Dendritic cell treated with granulocyte-macrophage colony-stimulating factor and Interleukin-4, amounts not matched to agents 40 ng/mL and 50 ng/mL, for 4 days (primary cell): ENCODE data around the gene DOCK10.
"Not testable (repeated sequence)": the region's sequence is repeated elsewhere in the genome, so short reads cannot be mapped to it uniquely, and the experiment has no call there.

Experiments
- H3K27ac Mint-ChIP-seq: one replicate; pipeline ENCODE4 v1.8.0; 2022; ENCODE audit warnings: mild to moderate bottlenecking, mixed read lengths
- H3K27me3 Mint-ChIP-seq: one replicate; pipeline ENCODE4 v1.8.0; 2022; ENCODE audit warnings: mild to moderate bottlenecking, mixed read lengths
- H3K36me3 Mint-ChIP-seq: one replicate; pipeline ENCODE4 v1.8.0; 2022; ENCODE audit warnings: low read depth, mixed read lengths
- H3K4me1 Mint-ChIP-seq: one replicate; pipeline ENCODE4 v1.8.0; 2022; ENCODE audit warnings: low read depth, mixed read lengths
- H3K4me3 Mint-ChIP-seq: one replicate; pipeline ENCODE4 v1.8.0; 2022; ENCODE audit warnings: mild to moderate bottlenecking, moderate library complexity, mixed read lengths
- H3K9me3 Mint-ChIP-seq: one replicate; pipeline ENCODE4 v1.8.0; 2022; ENCODE audit warnings: mixed read lengths
- intact Hi-C: fragments of 100-400 bp; cut with micrococcal nuclease; formaldehyde crosslinking; loops from one replicate; pipeline ENCODE4 v1.15.0; 2022

The DOCK10 gene

DNA sequence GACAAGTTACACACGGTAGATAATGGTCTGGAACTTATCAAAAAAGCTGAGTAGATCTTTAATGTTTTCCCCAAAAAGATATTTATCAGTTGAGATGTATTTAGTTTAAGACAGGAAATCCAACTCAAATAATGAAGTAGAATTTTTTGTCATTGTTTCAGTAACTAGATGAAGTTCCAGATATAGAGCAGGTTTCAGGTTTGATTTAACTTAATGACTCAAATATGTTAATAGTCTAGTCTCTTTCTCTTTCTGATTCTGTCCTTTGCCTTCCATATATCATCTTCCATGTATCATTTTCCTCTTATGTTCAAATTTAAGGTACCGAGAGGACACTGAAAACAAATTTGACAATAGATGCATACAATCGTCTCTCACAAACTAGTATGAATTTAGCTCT, 23.6 kb upstream of the DOCK10 start:
- peaks cover 25% of the 10 kb centered on the region for H3K4me1 Mint-ChIP-seq
- peaks cover 15% of the 10 kb centered on the region for H3K36me3 Mint-ChIP-seq
- H3K27me3 Mint-ChIP-seq = no peaks in the 10 kb centered on the region
- intact Hi-C loops = no loop called here
- peaks cover 40% of the 10 kb centered on the region for H3K9me3 Mint-ChIP-seq
- H3K27ac Mint-ChIP-seq = no peak overlapping the region
- H3K4me3 Mint-ChIP-seq = no peak overlapping the region

DNA sequence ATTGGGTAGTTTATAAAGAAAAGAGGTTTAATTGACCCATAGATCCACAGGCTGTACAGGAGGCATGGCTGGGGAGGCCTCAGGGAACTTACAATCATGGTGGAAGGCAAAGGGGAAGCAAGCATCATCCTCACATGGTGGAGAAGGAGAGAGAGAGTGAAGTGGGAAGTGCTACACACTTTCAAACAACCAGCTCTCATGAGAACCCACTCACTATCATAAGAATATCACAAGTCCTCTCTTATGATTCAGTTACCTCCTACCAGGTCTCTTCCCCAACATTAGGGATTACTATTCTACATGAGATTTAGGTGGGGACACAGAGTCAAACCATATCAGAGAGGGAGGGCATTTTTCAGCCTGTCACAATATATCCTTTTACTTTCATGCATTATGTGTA, 22.7 kb upstream of the DOCK10 start:
- H3K36me3 Mint-ChIP-seq = peaks cover 15% of the 10 kb centered on the region
- no peak overlapping the region for H3K4me3 Mint-ChIP-seq
- no peak overlapping the region for H3K27ac Mint-ChIP-seq
- intact Hi-C loops = no loop called here
- H3K27me3 Mint-ChIP-seq = no peaks in the 10 kb centered on the region
- H3K9me3 Mint-ChIP-seq = peaks cover 40% of the 10 kb centered on the region
- H3K4me1 Mint-ChIP-seq = peaks cover 16% of the 10 kb centered on the region

DNA sequence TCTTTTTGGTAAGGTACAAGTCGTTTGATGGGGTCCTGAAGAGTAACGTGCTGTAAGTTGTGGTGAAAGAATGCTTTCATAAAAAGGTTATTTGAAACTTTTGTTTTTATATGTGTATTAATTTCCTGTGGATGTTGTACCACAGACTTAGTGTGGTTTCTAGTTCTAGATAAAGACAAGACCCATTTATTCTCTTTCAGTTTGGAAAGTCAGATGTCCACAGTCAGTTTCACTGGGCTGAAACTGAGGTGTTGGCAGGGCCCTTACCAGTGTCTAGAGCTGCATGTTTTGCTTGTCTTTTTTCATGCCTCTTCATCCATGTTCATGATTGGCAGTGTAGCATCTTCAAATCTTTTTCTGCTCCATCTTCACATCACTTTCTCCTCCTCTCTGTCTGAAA, 22.1 kb upstream of the DOCK10 start:
- Mint-ChIP-seq H3K4me1 (peaks cover 12% of the 10 kb centered on the region), H3K4me3 (no peak overlapping the region), H3K36me3 (peaks cover 15% of the 10 kb centered on the region), H3K27me3 (no peaks in the 10 kb centered on the region), H3K9me3 (peaks cover 40% of the 10 kb centered on the region), H3K27ac (no peak overlapping the region)
- intact Hi-C loops = no loop called here

DNA sequence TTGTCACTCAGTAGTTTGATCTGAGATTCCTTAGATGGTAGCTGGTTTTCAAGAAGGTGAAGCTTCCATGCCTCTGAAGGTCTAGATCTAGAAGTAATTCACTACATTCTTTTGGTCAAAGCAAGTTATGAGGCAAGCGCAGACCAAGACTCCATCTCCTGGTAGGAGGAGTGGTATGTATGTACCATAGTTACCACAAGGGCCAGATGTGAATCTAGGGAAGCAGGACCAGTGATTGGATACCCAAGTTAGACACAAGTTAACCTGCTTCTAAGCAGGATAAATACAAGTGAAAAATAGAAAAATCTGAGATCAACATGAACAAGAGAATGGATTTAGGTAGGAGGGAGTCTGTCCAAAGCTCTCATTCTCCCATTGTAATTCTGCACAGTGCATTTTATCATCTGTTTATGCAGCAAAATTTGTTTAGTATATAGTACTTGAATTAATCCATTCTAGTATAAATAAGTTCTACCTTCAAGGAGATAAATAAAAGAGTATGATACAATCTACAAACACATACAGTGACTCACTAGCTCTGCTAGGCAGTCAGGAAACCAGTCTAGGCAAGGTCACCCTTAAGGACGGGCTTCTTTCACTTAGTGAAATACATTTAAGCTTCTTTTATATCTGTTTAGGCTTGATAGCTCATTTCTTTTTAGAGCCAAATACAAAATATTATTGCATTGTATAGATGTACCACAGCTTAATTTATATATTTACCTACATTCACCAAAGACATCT, 14.2 kb upstream of the DOCK10 start:
- no peaks in the 10 kb centered on the region for H3K9me3 Mint-ChIP-seq
- no peaks in the 10 kb centered on the region for H3K36me3 Mint-ChIP-seq
- H3K27me3 Mint-ChIP-seq = no peaks in the 10 kb centered on the region
- no peak overlapping the region for H3K27ac Mint-ChIP-seq
- H3K4me1 Mint-ChIP-seq = peaks cover 12% of the 10 kb centered on the region
- intact Hi-C loops = no loop called here
- H3K4me3 Mint-ChIP-seq = no peak overlapping the region

DNA sequence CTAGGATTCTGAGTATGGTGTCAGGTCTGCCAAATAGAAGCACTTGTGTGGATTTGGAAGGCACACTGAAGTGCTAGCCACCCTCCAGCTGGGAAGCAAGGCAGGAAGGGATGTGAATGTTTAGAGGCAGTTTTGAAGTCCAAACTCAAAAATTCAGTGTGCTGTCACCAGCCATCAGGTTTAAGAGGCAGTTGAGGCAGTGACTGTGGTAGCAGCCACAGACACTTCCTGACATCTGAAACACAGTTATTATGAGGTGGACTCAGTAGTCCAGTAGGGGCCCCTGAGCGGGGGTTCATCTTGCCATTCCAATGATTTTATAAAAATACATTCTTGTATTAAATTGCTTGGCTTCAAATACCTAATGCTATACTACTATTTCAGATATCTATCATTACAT, 13.4 kb upstream of the DOCK10 start:
- Mint-ChIP-seq H3K36me3 (no peaks in the 10 kb centered on the region), H3K27ac (no peak overlapping the region), H3K4me1 (peaks cover 19% of the 10 kb centered on the region), H3K9me3 (no peaks in the 10 kb centered on the region), H3K4me3 (no peak overlapping the region), H3K27me3 (no peaks in the 10 kb centered on the region)
- intact Hi-C loops = no loop called here

DNA sequence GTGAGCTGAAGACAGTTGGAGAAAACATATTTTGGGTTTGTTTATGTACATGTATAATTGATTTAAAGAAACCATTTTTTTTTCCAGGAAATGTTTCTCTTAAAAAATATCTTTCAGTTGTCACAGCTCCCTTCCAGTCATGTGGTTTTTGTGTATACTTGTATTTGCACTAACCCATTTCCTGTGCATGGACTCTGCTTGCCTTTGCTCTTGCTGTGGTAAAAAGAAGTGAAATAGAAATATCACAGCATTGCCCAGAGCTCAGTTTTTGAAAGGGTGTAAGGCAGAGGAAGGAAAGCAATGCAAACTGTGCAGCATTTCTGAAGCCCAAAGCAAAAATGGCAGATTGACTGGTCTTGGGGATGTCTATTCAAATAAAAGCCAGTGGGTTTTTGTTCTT, 10.4 kb upstream of the DOCK10 start:
- Mint-ChIP-seq H3K4me3 (no peak overlapping the region), H3K9me3 (no peaks in the 10 kb centered on the region), H3K36me3 (no peaks in the 10 kb centered on the region), H3K4me1 (peaks cover 19% of the 10 kb centered on the region), H3K27me3 (peaks cover under 1% of the 10 kb centered on the region), H3K27ac (no peak overlapping the region)
- intact Hi-C loops = no loop called here

DNA sequence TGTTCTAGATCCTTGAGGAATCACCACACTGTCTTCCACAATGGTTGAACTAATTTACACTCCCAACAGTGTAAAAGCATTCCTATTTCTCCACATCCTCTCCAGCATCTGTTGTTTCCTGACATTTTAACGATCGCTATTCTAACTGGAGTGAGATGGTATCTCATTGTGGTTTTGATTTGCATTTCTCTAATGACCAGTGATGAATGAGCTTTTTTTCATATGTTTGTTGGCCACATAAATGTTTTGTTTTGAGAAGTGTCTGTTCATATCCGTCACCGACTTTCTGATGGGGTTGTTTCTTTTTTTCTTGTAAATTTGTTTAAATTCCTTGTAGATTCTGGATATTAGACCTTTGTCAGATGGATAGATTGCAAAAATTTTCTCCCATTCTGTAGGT, 5.2 kb upstream of the DOCK10 start:
- H3K36me3 Mint-ChIP-seq, H3K4me3 Mint-ChIP-seq, H3K9me3 Mint-ChIP-seq, intact Hi-C loops, H3K27ac Mint-ChIP-seq: not testable (repeated sequence)
- H3K4me1 Mint-ChIP-seq = peaks cover 19% of the 10 kb centered on the region
- H3K27me3 Mint-ChIP-seq = peaks cover 19% of the 10 kb centered on the region

DNA sequence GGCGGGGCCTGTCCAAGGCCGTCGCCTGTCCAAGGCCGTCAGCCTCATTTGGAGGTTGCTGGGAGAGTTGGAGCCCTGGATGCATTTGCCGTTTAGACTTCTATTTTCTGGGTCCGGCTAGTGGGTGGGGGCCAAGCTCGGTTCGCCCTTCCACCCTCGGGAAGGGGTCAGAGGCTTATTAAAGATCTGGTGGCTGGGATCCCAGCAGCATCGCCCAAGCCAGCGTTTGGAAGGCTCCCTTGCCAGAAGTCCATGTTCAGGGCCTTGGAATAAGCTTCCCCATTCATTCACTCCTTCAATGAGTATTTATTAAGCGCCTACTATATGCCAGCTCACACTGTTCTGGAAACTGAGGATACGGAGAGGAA, 516 bp upstream of the DOCK10 start:
- no peaks in the 10 kb centered on the region for H3K9me3 Mint-ChIP-seq
- H3K27me3 Mint-ChIP-seq = peaks cover 19% of the 10 kb centered on the region
- H3K4me1 Mint-ChIP-seq = peaks cover 44% of the 10 kb centered on the region
- H3K27ac Mint-ChIP-seq = peak overlapping the region; percentile 98
- peak overlapping the region; percentile 88 for H3K4me3 Mint-ChIP-seq
- intact Hi-C loops = loop anchor here (5.0 kb wide), 2 partner anchors 35 to 70 kb away; no protein-coding TSS in a partner anchor
- peaks cover 43% of the 10 kb centered on the region for H3K36me3 Mint-ChIP-seq

DNA sequence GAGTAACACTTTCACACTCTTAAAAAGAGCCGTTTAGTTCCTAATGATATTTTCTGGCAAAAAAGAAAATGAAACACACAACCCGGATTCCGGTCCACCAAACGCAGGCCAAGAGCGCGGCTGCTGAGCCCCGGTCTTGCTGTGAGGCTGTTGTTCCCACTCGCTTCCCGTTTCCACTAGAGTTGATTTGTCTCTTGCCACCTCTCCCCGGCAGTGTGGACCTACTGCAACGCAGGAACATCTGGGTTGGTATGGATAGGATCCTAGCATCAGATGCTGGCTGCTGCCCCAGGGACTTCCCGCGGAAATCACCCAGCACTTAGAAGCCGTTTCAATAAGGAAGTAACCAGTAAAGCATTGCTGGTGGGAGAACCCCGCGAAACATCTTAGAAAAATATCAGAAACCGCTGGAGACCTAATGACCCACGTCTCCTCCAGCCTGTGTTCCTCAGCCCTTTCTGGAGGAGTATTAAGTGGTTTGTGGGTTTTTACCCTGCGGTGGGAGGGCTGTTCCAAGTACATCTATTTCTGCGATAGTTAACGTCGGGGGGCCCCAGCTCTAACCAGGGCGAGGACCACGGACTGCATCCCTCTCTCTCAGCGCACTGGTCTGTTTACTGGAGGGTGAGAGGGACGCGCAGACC, 939 bp downstream of the DOCK10 start:
- H3K27ac Mint-ChIP-seq = peak overlapping the region; percentile 98
- intact Hi-C loops = loop anchor here (5.0 kb wide), 2 partner anchors 34 to 71 kb away; no protein-coding TSS in a partner anchor
- H3K4me3 Mint-ChIP-seq = peak overlapping the region; percentile 88
- peaks cover 55% of the 10 kb centered on the region for H3K36me3 Mint-ChIP-seq
- no peaks in the 10 kb centered on the region for H3K9me3 Mint-ChIP-seq
- peaks cover 56% of the 10 kb centered on the region for H3K4me1 Mint-ChIP-seq
- peaks cover 13% of the 10 kb centered on the region for H3K27me3 Mint-ChIP-seq

DNA sequence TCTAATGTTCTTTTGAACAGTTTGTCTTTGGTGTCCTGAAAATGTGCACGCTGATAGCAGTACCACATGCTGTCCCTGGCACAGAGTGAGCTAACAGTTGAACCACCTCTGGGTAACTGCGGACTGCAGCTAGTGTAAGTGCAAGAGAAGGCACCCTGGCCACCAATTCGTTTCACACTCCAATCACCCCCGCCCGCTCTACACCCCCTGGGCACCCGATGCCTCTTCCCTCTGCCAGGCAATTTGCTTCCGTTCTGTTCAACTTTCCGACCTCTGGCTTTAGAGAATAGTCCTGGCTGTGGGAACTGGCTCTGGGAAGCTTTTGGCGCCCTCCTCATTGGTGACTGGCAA, 1.4 kb downstream of the DOCK10 start:
- peaks cover 59% of the 10 kb centered on the region for H3K36me3 Mint-ChIP-seq
- H3K9me3 Mint-ChIP-seq = no peaks in the 10 kb centered on the region
- peak overlapping the region; percentile 88 for H3K4me3 Mint-ChIP-seq
- intact Hi-C loops = loop anchor here (5.0 kb wide), 2 partner anchors 34 to 71 kb away; no protein-coding TSS in a partner anchor
- H3K27me3 Mint-ChIP-seq = peaks cover 9% of the 10 kb centered on the region
- peaks cover 56% of the 10 kb centered on the region for H3K4me1 Mint-ChIP-seq
- peak overlapping the region; percentile 98 for H3K27ac Mint-ChIP-seq

DNA sequence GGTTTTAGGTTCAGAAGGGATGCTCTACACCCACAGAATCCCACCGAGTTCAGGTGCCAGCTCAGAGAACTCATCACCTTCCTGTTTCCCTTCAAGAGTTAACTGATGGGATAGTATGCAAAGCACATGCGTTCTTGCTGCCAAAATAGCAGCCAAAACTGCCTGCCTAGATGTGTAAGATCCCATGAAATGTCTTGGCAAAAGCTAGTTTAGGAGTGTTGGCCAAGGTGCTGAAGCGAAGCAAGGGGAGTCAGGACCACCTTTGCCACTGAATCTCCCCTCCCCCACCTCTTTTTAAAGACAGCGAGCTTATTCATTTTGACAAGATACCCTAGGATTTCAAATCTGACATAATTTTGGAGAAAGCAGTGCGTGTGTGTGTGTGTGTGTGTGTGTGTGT, 2.1 kb downstream of the DOCK10 start:
- Mint-ChIP-seq H3K36me3 (peaks cover 62% of the 10 kb centered on the region), H3K27ac (peak overlapping the region; percentile 98), H3K9me3 (no peaks in the 10 kb centered on the region), H3K4me3 (peak overlapping the region; percentile 88), H3K4me1 (peaks cover 60% of the 10 kb centered on the region), H3K27me3 (peaks cover 9% of the 10 kb centered on the region)
- intact Hi-C loops = loop anchor here (5.0 kb wide), 2 partner anchors 33 to 72 kb away; no protein-coding TSS in a partner anchor

DNA sequence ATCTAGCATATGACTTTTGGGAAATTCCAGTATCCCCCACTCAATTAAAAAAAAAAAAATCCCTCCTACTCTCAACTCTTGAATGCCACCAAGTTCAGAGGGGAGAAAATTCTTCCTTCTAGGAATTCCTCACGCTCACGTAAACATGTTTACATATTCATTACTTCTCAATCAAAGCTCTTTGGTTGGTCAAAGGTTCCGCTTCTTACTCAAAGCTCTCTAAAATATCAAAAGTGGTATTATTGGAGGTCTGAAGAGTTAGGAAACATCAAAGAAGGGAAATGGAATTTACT, 4.1 kb downstream of the DOCK10 start:
- H3K4me1 Mint-ChIP-seq = peaks cover 78% of the 10 kb centered on the region
- H3K27me3 Mint-ChIP-seq = peaks cover 3% of the 10 kb centered on the region
- peak overlapping the region; percentile 39 for H3K4me3 Mint-ChIP-seq
- intact Hi-C loops = no loop called here
- H3K36me3 Mint-ChIP-seq = peaks cover 81% of the 10 kb centered on the region
- H3K27ac Mint-ChIP-seq = no peak overlapping the region
- H3K9me3 Mint-ChIP-seq = no peaks in the 10 kb centered on the region

DNA sequence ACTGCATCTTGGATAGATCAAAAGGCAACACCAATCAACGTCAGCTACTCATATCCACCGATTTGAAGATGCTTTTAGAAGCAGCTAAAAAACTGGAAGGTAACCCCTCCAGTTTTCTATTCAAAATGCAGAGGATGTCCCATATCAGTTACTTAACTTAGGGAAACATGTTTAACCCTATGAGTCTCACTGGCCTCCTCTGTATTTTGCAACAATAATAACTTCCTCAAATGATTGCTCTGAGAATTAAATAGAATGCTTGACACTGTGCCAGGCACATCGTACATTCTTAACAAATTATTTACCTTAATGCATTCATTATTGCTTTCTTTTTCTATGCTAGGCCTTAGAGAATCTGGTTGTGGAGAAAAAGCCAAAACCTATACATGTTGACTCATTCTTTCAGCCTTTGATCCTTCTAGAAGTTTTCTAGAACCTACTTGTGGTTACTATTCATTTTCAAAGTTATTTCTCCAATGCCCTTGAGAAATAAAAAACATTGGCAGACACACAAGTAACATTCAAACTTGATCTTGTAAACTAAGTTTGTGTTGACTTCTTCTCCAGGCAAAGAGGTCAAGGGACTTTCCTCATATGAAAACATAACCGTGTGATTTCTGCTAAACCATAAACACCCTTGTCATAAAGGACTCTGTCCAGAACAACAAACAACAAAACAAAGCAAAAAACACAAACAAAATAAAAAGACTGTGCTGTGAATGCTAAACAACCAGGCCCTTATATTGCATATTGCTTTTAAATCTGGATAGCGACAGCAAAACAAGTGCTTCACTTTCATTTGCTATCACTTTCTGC, 4.6 kb downstream of the DOCK10 start:
- Mint-ChIP-seq H3K9me3 (no peaks in the 10 kb centered on the region), H3K4me3 (peak overlapping the region; percentile 45), H3K27me3 (no peaks in the 10 kb centered on the region), H3K4me1 (peaks cover 74% of the 10 kb centered on the region), H3K27ac (peak overlapping the region; percentile 32), H3K36me3 (peaks cover 83% of the 10 kb centered on the region)
- intact Hi-C loops = no loop called here

DNA sequence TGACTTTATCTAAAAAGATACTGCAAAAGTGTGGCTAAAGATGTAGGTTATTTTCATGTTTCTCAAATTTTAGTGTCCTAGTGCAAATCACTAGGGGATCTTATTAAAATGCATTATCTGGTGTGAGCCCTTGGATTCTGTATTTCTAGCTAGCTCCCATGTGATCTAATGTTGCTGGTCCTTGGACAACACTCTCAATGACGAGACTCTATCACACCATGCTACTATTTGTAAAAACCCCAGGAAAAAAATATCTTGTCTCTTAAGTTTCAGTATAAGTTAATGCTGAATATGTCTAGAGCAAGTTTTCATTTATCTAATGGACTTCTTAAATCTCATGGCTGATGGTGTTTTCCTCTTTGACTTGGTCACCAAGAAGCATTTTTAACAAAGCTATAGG, 5.8 kb downstream of the DOCK10 start:
- H3K36me3 Mint-ChIP-seq = peaks cover 77% of the 10 kb centered on the region

More for the DNA sequence above, 5.8 kb downstream of the DOCK10 start:
- H3K4me1 Mint-ChIP-seq = peaks cover 81% of the 10 kb centered on the region
- H3K9me3 Mint-ChIP-seq = no peaks in the 10 kb centered on the region
- no peak overlapping the region for H3K27ac Mint-ChIP-seq
- H3K4me3 Mint-ChIP-seq = no peak overlapping the region
- H3K27me3 Mint-ChIP-seq = no peaks in the 10 kb centered on the region
- intact Hi-C loops = no loop called here
